Measurements from ENCODE around the gene TPPP.
"Not testable (repeated sequence)": the region's sequence is repeated elsewhere in the genome, so short reads cannot be mapped to it uniquely, and the experiment has no call there.

Gene TPPP

GRCh38 chr5:693271-694041, at the start of gene TPPP:
TPPP (minus strand) TSS chr5:693352; CDS start chr5:678060, 15,292 bp downstream.
- not testable (repeated sequence) for H3K4me3 ChIP-seq (replicated peaks; ENCODE audit: low read depth, low read length); DNase-seq (ENCODE audit: extremely low read depth, low read depth)

DNA sequence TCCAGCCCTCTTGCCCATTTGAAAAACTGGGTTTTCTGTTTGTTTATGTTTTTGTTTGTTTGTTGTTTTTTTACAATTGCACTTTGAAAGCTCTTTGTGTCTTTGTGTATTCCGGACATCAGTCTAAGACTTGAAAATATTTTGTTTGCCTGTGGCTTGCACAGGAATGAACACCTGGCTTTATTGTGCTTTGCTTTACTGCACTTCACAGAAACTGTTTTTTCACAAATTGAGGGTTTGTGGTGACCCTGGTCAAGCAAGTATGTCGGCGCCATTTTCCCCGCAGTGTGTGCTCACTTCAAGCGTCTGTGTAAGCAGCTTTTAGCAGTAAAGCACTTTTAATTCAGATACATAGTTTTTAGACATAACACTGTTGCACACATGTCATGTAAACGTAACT, 49.1 kb upstream of the TPPP start:
- not testable (repeated sequence) for H3K4me3 ChIP-seq (replicated peaks; ENCODE audit: low read depth, low read length); DNase-seq (ENCODE audit: extremely low read depth, low read depth)

DNA sequence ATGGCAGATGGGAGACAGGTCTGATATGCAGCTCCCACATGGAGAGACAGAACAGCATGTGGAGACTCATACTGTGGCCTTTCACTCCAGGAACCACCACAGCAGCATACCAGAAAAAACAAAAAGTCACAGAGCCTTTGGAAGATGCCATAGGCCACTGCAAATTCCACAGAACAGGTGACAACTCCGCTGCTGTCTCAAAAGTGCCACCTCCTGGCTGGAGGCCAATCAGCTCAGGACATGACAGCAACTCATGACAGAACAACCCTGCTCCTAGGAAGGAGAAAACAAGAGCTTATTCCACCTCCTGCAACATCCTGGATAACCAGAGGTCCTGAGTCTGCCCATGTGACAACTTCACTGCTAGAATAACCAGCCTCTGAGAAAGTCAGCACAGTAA, 41.0 kb upstream of the TPPP start:
- H3K4me3 ChIP-seq (replicated peaks; ENCODE audit: low read depth, low read length); DNase-seq (ENCODE audit: extremely low read depth, low read depth): not testable (repeated sequence)

GRCh38 chr5:732754-733454, 39.8 kb upstream of the TPPP start:
- not testable (repeated sequence) for H3K4me3 ChIP-seq (replicated peaks; ENCODE audit: low read depth, low read length); DNase-seq (ENCODE audit: extremely low read depth, low read depth)

DNA sequence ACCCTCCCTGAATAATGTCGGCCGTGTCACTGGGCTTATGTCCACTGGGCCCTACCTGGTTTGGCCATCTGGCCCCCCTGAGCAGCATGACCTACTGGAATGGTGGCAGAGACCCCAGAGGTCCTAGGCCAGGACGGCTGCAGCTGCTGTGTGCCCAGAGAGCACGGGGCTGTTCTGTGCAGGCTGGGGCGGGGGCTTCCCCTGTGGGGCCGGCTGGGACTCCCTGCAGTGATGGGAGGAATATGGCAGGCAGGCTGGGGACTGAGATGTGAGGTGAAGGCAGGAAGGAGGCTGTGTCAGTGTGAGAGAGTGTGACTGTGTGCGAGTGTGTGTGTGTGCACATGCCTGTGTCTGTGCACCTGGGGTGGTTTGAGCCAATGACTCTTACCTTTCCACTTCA, 36.1 kb upstream of the TPPP start:
- H3K4me3 ChIP-seq (replicated peaks; ENCODE audit: low read depth, low read length); DNase-seq (ENCODE audit: extremely low read depth, low read depth): not testable (repeated sequence)

GRCh38 chr5:727087-727486, 33.9 kb upstream of the TPPP start:
- DNase-seq (ENCODE audit: extremely low read depth, low read depth); H3K4me3 ChIP-seq (replicated peaks; ENCODE audit: low read depth, low read length): not testable (repeated sequence)

- not testable (repeated sequence) for H3K4me3 ChIP-seq (replicated peaks; ENCODE audit: low read depth, low read length); DNase-seq (ENCODE audit: extremely low read depth, low read depth)
Measured at GRCh38 chr5:723865-724264, 30.7 kb upstream of the TPPP start.

- not testable (repeated sequence) for DNase-seq (ENCODE audit: extremely low read depth, low read depth); H3K4me3 ChIP-seq (replicated peaks; ENCODE audit: low read depth, low read length)
Measured at GRCh38 chr5:723309-723708, 30.2 kb upstream of the TPPP start.

- not testable (repeated sequence) for DNase-seq (ENCODE audit: extremely low read depth, low read depth); H3K4me3 ChIP-seq (replicated peaks; ENCODE audit: low read depth, low read length)
Measured at GRCh38 chr5:719379-719778, 26.2 kb upstream of the TPPP start.

DNA sequence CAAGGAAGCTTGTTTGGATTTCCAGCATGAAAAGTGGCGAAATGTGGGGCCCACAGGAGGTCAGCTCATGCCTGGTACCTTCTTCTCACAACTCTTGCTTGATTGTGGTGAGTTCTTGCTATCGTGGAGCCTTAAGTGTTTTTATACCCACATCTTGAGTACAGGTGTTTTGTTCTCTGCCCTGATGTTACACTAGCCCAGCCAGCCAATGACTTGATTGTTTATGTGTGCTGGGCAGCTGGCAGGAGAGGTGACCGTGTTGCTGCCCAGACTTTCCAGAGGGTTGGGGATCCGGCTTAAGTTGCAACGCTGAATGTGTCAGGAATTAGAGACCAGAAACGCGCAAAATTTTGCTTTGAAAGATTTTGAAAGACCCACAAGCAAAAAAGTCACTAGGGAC, 24.0 kb upstream of the TPPP start:
- TF ChIP-seq CTCF (IDR thresholded peaks at IDR 0.05; ENCODE audit: low read depth, low read length, missing control alignments) = no peak
- no peak overlapping the region for H3K4me3 ChIP-seq (replicated peaks; ENCODE audit: low read depth, low read length)
- DNase-seq (ENCODE audit: extremely low read depth, low read depth) = no peak

DNA sequence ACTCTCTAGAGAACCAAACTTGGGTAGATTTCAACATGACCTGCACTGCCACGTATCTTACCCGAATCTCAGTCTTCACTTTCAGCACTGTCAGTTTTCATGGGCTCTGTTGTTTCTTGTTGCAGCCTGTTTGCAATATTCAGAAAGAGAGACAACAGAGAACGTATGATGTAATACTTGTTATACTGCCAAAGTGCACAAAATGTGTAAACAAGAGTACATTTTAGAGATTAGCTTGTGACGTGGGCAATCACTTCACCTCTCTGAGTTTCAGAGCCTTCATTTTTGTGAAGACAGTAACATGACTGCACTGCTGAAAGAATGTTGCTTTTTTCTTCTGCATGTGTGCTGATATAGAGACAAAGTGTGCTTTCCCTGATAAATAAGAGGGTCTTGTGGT, 23.6 kb upstream of the TPPP start:
- not testable (repeated sequence) for DNase-seq (ENCODE audit: extremely low read depth, low read depth)

DNA sequence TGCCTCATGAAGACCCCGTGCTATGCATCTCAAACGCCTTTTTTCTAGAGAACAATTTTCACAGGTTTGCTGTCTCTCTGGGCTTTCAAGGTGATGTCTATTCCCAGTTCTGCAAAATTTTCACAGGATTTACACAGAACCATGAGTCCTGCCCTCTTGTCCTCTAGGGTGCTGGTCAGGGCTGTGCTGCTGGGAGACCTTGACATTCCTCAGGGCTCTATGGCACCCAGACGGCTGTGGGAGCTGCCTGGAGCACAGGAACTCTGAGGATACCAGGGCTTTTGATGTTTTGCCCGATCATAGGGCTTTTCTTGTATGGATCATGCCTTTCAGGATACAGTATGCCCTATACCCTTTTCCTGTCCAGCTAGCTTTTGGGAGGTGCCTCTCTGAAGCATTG, 22.5 kb upstream of the TPPP start:
- H3K4me3 ChIP-seq (replicated peaks; ENCODE audit: low read depth, low read length); DNase-seq (ENCODE audit: extremely low read depth, low read depth): not testable (repeated sequence)

More for the DNA sequence above, 23.6 kb upstream of the TPPP start:
- not testable (repeated sequence) for H3K4me3 ChIP-seq (replicated peaks; ENCODE audit: low read depth, low read length)

GRCh38 chr5:714215-715118, 21.3 kb upstream of the TPPP start:
- not testable (repeated sequence) for DNase-seq (ENCODE audit: extremely low read depth, low read depth); H3K4me3 ChIP-seq (replicated peaks; ENCODE audit: low read depth, low read length)

DNA sequence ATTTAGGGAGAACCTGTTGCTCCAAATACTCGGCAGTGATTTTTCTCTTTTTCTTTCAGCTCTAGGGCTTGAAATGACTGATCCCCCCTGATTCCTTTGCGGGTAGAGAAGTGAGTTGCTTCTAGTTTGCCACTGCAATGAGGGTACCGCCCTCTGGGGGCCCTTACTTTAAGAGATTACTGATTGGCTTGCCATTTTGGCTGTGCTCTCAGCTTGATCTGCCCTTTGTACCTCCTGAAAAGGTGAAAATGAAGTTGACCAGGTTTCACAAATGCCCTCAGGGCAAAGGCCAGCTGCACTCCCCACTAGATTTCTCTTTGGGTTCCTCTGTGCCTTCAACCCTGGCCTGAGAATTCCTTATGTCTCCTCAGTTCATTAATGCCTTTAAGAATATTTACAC, 20.5 kb upstream of the TPPP start:
- not testable (repeated sequence) for DNase-seq (ENCODE audit: extremely low read depth, low read depth)

GRCh38 chr5:708848-709517, 15.8 kb upstream of the TPPP start:
- not testable (repeated sequence) for DNase-seq (ENCODE audit: extremely low read depth, low read depth); H3K4me3 ChIP-seq (replicated peaks; ENCODE audit: low read depth, low read length)

More for the DNA sequence above, 20.5 kb upstream of the TPPP start:
- H3K4me3 ChIP-seq (replicated peaks; ENCODE audit: low read depth, low read length) = not testable (repeated sequence)

- not testable (repeated sequence) for DNase-seq (ENCODE audit: extremely low read depth, low read depth); H3K4me3 ChIP-seq (replicated peaks; ENCODE audit: low read depth, low read length)
Measured at GRCh38 chr5:708374-708773, 15.2 kb upstream of the TPPP start.

DNA sequence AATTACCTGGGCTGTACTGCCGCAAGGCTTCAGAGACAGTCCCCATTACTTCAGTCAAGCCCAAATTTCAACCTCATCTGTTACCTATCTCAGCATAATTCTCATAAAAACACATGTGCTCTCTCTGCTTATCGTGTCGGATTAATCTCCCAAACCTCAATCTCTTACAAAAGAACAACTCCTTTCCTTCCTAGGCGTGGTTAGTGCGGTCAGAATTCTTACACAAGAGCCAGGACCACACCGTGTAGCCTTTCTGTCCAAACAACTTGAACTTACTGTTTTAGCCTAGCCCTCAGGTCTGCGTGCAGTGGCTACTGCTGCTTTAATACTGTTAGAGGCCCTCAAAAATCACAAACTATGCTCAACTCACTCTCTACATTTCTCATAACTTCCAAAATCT, 13.0 kb upstream of the TPPP start:
- DNase-seq (ENCODE audit: extremely low read depth, low read depth); H3K4me3 ChIP-seq (replicated peaks; ENCODE audit: low read depth, low read length): not testable (repeated sequence)
